Fibroblast of the aortic adventitia (primary cell): ENCODE measurements around the gene AGMAT. TPM values are rescaled to one million over a fixed set of nuclear protein-coding genes. Genes with fewer than 3 reads are reported as not detected.

ENCODE experiments used
- DNase-seq: peaks from one replicate; pipeline ENCODE4 v3.0.0-alpha.2; 2010; ENCODE audit warnings: low read depth
- H3K4me3 ChIP-seq: 2 replicates; pipeline ENCODE4 v1.5.1; 2011; ENCODE audit warnings: low read depth, mild to moderate bottlenecking, control low read depth, low read length, moderate library complexity
- CTCF ChIP-seq: IDR thresholded peaks from 2 replicates; pipeline ENCODE4 v1.5.1; 2011; ENCODE audit warnings: mild to moderate bottlenecking, low read length, control low read depth, inconsistent platforms; ENCODE audit not compliant: insufficient read depth
- total RNA-seq: library from RNA; depleted of rRNA; stranded (reverse); fragments of >200 nt; gene quantifications from 2 replicates; pipeline ENCODE4 v1.2.3, GENCODE V29; 2012; ENCODE audit warnings: low replicate concordance

AGMAT gene
- total RNA-seq, 1 donor = 1.4 TPM

- TF ChIP-seq CTCF = no peak
- H3K4me3 ChIP-seq = no peak overlapping the region
- DNase-seq = no peak
Observed at GRCh38 chr1:15592285-15592684, 7.4 kb upstream of the AGMAT start.

- DNase-seq = no peak
- no peak for TF ChIP-seq CTCF
Observed at GRCh38 chr1:15583016-15583706, 1.7 kb downstream of the AGMAT start.

GRCh38 chr1:15579683-15580047 lies 5.2 kb downstream of the AGMAT start:
- no peak overlapping the region for H3K4me3 ChIP-seq
- no peak for DNase-seq
- no peak for TF ChIP-seq CTCF

More at GRCh38 chr1:15583016-15583706, 1.7 kb downstream of the AGMAT start:
- H3K4me3 ChIP-seq = no peak overlapping the region

GRCh38 chr1:15578921-15579682 lies 5.7 kb downstream of the AGMAT start:
- DNase-seq = no peak
- no peak overlapping the region for H3K4me3 ChIP-seq
- TF ChIP-seq CTCF = no peak

- H3K4me3 ChIP-seq = no peak overlapping the region
- TF ChIP-seq CTCF = no peak
- DNase-seq = no peak
Observed at GRCh38 chr1:15577691-15578090, 7.2 kb downstream of the AGMAT start.

GRCh38 chr1:15575549-15576150 lies 9.2 kb downstream of the AGMAT start:
- TF ChIP-seq CTCF = no peak
- DNase-seq = no peak
- no peak overlapping the region for H3K4me3 ChIP-seq
